ENCODE data around the gene OSER1. TPM values are rescaled to one million over a fixed set of nuclear protein-coding genes. Genes with fewer than 3 reads are reported as not detected.

OSER1 gene
- total and polyA plus RNA-seq, 9 of the 15 experiments (the other 6 are each of a cell fraction or from before 2014, with no cell fraction given) = 15.5 to 57.3 (median 19.9) TPM

DNA sequence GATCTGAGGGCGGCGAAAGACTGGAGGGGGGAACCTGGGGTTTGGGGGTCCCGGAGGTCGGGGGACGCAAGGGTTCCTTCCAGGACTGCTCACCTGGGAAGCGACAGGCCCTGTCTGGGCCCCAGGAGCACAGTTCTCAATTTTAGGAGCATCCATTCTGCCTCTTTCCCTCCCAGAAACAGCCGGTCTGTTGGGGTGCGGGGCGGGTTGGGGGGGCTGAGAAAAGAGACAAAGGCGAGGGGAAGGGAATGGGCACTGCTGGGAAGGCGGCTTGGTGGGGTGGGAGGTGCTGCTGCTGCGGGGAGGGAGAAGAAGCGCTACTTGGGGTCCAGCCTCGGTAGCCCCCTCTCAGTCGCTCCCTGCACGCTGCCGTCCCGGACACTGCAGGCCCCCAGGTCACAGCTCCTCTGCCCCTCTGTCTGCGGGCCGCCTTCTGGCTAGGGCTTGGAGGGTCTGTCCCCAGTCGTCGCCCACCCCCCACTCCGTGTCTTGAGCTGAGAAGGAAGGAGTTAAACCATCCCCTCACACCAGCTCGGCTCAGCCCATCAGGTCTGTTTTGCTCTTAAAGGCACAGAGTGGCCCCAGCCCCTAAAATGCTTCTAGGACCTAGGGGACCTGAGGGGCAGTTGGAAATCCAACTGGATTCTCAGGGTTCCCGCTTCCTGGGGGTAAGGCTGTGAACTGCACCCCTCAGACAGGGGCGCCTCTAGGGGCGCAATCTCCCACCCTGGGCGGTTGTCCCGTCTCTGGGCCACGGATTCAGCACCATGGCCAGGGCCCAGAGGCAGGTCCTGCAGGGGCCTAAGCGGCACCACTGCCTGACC lies 37.2 kb upstream of the OSER1 start (continued):
- TF ChIP-seq, protein P1, sequence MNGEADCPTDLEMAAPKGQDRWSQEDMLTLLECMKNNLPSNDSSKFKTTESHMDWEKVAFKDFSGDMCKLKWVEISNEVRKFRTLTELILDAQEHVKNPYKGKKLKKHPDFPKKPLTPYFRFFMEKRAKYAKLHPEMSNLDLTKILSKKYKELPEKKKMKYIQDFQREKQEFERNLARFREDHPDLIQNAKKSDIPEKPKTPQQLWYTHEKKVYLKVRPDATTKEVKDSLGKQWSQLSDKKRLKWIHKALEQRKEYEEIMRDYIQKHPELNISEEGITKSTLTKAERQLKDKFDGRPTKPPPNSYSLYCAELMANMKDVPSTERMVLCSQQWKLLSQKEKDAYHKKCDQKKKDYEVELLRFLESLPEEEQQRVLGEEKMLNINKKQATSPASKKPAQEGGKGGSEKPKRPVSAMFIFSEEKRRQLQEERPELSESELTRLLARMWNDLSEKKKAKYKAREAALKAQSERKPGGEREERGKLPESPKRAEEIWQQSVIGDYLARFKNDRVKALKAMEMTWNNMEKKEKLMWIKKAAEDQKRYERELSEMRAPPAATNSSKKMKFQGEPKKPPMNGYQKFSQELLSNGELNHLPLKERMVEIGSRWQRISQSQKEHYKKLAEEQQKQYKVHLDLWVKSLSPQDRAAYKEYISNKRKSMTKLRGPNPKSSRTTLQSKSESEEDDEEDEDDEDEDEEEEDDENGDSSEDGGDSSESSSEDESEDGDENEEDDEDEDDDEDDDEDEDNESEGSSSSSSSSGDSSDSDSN (IDR thresholded peaks at IDR 0.05; ENCODE audit: borderline replicate concordance in 1 of 2, low read depth in 2 of 2, low read length in 2 of 2) = no peak
- TF ChIP-seq HDAC1 (IDR thresholded peaks at IDR 0.05) (no peak), JUN (IDR thresholded peaks at IDR 0.05; ENCODE audit: borderline replicate concordance, low read depth, low read length) (no peak), JUN (CRISPR knock-in tag; IDR thresholded peaks at IDR 0.05; ENCODE audit: borderline replicate concordance) (no peak), ZNF766 (CRISPR knock-in tag; conservative IDR thresholded peaks at IDR 0.05) (no peak), ZNF184 (CRISPR knock-in tag; IDR thresholded peaks at IDR 0.05) (no peak), ZFPM2 (CRISPR knock-in tag; IDR thresholded peaks at IDR 0.05) (no peak), ZNF583 (CRISPR knock-in tag; IDR thresholded peaks at IDR 0.05) (no peak), SMC3 (conservative IDR thresholded peaks at IDR 0.05; ENCODE audit: insufficient read depth, low read depth, low read length) (0 out of 2 replicates have a peak, but pooled peaks have one; percentile 15), RB1 (IDR thresholded peaks at IDR 0.05; ENCODE audit: low read depth) (peak; percentile 37; the same call in 1 of the 2 replicates), ZNF140 (CRISPR knock-in tag; IDR thresholded peaks at IDR 0.05) (no peak)
- TF ChIP-seq, protein P2, sequence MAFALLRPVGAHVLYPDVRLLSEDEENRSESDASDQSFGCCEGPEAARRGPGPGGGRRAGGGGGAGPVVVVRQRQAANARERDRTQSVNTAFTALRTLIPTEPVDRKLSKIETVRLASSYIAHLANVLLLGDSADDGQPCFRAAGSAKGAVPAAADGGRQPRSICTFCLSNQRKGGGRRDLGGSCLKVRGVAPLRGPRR (CRISPR knock-in tag; IDR thresholded peaks at IDR 0.05) = no peak
- TF ChIP-seq, protein P3, sequence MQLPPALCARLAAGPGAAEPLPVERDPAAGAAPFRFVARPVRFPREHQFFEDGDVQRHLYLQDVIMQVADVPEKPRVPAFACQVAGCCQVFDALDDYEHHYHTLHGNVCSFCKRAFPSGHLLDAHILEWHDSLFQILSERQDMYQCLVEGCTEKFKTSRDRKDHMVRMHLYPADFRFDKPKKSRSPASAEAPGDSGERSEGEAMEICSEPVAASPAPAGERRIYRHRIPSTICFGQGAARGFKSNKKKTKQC (CRISPR knock-in tag; IDR thresholded peaks at IDR 0.05) = peak; percentile 71; the same call in 1 of the 2 replicates
- TF ChIP-seq, protein P4, sequence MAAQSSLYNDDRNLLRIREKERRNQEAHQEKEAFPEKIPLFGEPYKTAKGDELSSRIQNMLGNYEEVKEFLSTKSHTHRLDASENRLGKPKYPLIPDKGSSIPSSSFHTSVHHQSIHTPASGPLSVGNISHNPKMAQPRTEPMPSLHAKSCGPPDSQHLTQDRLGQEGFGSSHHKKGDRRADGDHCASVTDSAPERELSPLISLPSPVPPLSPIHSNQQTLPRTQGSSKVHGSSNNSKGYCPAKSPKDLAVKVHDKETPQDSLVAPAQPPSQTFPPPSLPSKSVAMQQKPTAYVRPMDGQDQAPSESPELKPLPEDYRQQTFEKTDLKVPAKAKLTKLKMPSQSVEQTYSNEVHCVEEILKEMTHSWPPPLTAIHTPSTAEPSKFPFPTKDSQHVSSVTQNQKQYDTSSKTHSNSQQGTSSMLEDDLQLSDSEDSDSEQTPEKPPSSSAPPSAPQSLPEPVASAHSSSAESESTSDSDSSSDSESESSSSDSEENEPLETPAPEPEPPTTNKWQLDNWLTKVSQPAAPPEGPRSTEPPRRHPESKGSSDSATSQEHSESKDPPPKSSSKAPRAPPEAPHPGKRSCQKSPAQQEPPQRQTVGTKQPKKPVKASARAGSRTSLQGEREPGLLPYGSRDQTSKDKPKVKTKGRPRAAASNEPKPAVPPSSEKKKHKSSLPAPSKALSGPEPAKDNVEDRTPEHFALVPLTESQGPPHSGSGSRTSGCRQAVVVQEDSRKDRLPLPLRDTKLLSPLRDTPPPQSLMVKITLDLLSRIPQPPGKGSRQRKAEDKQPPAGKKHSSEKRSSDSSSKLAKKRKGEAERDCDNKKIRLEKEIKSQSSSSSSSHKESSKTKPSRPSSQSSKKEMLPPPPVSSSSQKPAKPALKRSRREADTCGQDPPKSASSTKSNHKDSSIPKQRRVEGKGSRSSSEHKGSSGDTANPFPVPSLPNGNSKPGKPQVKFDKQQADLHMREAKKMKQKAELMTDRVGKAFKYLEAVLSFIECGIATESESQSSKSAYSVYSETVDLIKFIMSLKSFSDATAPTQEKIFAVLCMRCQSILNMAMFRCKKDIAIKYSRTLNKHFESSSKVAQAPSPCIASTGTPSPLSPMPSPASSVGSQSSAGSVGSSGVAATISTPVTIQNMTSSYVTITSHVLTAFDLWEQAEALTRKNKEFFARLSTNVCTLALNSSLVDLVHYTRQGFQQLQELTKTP (IDR thresholded peaks at IDR 0.05; ENCODE audit: low read depth in 1 of 2, partially characterized antibody in 2 of 2) = peak in 1 of 2 experiments; percentile 74
- TF ChIP-seq, protein P5, sequence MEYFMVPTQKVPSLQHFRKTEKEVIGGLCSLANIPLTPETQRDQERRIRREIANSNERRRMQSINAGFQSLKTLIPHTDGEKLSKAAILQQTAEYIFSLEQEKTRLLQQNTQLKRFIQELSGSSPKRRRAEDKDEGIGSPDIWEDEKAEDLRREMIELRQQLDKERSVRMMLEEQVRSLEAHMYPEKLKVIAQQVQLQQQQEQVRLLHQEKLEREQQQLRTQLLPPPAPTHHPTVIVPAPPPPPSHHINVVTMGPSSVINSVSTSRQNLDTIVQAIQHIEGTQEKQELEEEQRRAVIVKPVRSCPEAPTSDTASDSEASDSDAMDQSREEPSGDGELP (CRISPR knock-in tag; IDR thresholded peaks at IDR 0.05; ENCODE audit: borderline replicate concordance) = peak; percentile 68
- TF ChIP-seq, protein P6, sequence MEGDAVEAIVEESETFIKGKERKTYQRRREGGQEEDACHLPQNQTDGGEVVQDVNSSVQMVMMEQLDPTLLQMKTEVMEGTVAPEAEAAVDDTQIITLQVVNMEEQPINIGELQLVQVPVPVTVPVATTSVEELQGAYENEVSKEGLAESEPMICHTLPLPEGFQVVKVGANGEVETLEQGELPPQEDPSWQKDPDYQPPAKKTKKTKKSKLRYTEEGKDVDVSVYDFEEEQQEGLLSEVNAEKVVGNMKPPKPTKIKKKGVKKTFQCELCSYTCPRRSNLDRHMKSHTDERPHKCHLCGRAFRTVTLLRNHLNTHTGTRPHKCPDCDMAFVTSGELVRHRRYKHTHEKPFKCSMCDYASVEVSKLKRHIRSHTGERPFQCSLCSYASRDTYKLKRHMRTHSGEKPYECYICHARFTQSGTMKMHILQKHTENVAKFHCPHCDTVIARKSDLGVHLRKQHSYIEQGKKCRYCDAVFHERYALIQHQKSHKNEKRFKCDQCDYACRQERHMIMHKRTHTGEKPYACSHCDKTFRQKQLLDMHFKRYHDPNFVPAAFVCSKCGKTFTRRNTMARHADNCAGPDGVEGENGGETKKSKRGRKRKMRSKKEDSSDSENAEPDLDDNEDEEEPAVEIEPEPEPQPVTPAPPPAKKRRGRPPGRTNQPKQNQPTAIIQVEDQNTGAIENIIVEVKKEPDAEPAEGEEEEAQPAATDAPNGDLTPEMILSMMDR (IDR thresholded peaks at IDR 0.05 in 2 of 3, conservative IDR thresholded peaks at IDR 0.05 in 1 of 3; ENCODE audit: insufficient read depth in 2 of 3, low read depth in 1 of 3, low read length in 3 of 3) = peak; percentile 76 to 98 (median 79)
